NT2/D1 (cell line): ENCODE results near the gene MEIS1.

Experiments used
- DNase-seq: peaks from one replicate; pipeline ENCODE4 v3.0.0-alpha.2; 2011; ENCODE audit warnings: low read depth, low spot score
- H3K27me3 ChIP-seq: 2 replicates; pipeline ENCODE4 v1.6.0; 2011; ENCODE audit warnings: mild to moderate bottlenecking; ENCODE audit not compliant: insufficient read length, insufficient read depth
- H3K36me3 ChIP-seq: 2 replicates; pipeline ENCODE4 v1.6.1; 2011; ENCODE audit warnings: mild to moderate bottlenecking, low read length, mixed read lengths; ENCODE audit not compliant: insufficient read depth, insufficient read length
- H3K4me1 ChIP-seq: 2 replicates; pipeline ENCODE4 v1.5.1; 2011; ENCODE audit not compliant: insufficient read depth, insufficient read length
- H3K4me3 ChIP-seq: 2 replicates; pipeline ENCODE4 v1.5.1; 2011; ENCODE audit warnings: low read depth; ENCODE audit not compliant: insufficient read length
- H3K9ac ChIP-seq: 2 replicates; pipeline ENCODE4 v1.6.0; 2011; ENCODE audit warnings: low read depth; ENCODE audit not compliant: insufficient read length
- H3K9me3 ChIP-seq: 2 replicates; pipeline ENCODE4 v1.5.1; 2011; ENCODE audit warnings: mild to moderate bottlenecking, low read length; ENCODE audit not compliant: insufficient read depth
- SUZ12 ChIP-seq: IDR thresholded peaks from 2 replicates; pipeline ENCODE4 v1.6.1; 2011; ENCODE audit not compliant: insufficient read length, insufficient read depth; ENCODE audit errors: extremely low read depth
- YY1 ChIP-seq: IDR thresholded peaks from 2 replicates; pipeline ENCODE4 v1.6.1; 2011; ENCODE audit not compliant: insufficient read length, insufficient read depth
- ZNF274 ChIP-seq: IDR thresholded peaks from 2 replicates; pipeline ENCODE4 v1.6.1; 2011; ENCODE audit warnings: mild to moderate bottlenecking, low read depth, low read length

MEIS1 gene

GRCh38 chr2:66602341-66602740 lies 167.4 kb downstream of the MEIS1 start:
- H3K27me3 ChIP-seq = no peaks in the 10 kb centered on the region
- no peaks in the 10 kb centered on the region for H3K36me3 ChIP-seq
- H3K9me3 ChIP-seq = no peaks in the 10 kb centered on the region
- TF ChIP-seq ZNF274 = no peak
- TF ChIP-seq SUZ12 = no peak
- TF ChIP-seq YY1 = no peak
- H3K4me1 ChIP-seq = no peaks in the 10 kb centered on the region
- no peak overlapping the region for H3K4me3 ChIP-seq
- H3K9ac ChIP-seq = no peak overlapping the region
- DNase-seq = no peak

- Histone ChIP-seq H3K27me3 (no peaks in the 10 kb centered on the region), H3K36me3 (no peaks in the 10 kb centered on the region), H3K4me3 (no peak overlapping the region), H3K9ac (no peak overlapping the region), H3K4me1 (no peaks in the 10 kb centered on the region), H3K9me3 (no peaks in the 10 kb centered on the region)
- no peak for TF ChIP-seq YY1
- TF ChIP-seq SUZ12 = no peak
- TF ChIP-seq ZNF274 = no peak
- DNase-seq = no peak
Measured at GRCh38 chr2:66604326-66604725, 169.4 kb downstream of the MEIS1 start.

- Histone ChIP-seq H3K9me3 (no peaks in the 10 kb centered on the region), H3K27me3 (no peaks in the 10 kb centered on the region), H3K36me3 (no peaks in the 10 kb centered on the region), H3K4me3 (no peak overlapping the region), H3K9ac (no peak overlapping the region), H3K4me1 (no peaks in the 10 kb centered on the region)
- TF ChIP-seq YY1 (no peak), ZNF274 (no peak), SUZ12 (no peak)
- no peak for DNase-seq
Measured at GRCh38 chr2:66604976-66605375, 170.1 kb downstream of the MEIS1 start.

GRCh38 chr2:66607152-66607551 lies 172.2 kb downstream of the MEIS1 start:
- Histone ChIP-seq H3K4me3 (no peak overlapping the region), H3K4me1 (no peaks in the 10 kb centered on the region)
- no peak for TF ChIP-seq SUZ12
- no peak for TF ChIP-seq ZNF274
- TF ChIP-seq YY1 = no peak

More at GRCh38 chr2:66607152-66607551, 172.2 kb downstream of the MEIS1 start:
- Histone ChIP-seq H3K9me3 (no peaks in the 10 kb centered on the region), H3K27me3 (no peaks in the 10 kb centered on the region), H3K9ac (no peak overlapping the region), H3K36me3 (no peaks in the 10 kb centered on the region)
- no peak for DNase-seq
